Measurements from ENCODE around the gene CNGA3.
"Not testable (repeated sequence)": the region's sequence is repeated elsewhere in the genome, so short reads cannot be mapped to it uniquely, and the experiment has no call there.

CNGA3 gene

DNA sequence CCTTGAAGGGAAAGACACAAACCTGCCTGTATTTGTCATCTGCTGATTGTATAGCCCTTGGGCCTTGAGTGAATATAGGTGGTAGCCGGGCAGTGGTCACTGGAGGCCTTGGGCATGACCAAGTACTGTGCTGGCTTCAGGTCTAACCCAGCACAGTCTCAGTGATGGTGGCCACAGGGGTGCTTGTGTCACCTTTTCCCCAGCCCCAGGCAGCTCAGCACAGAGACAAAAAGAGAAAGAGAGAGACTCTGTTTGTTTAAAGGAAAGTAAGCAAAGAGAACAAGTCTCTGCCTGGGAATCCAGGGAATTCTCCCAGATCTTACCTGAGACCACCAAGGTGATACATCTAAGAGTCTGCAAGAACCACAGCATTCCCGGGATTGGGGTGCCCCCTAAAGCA is 59.0 kb downstream of the CNGA3 start:
- DNase-seq = no peak

DNA sequence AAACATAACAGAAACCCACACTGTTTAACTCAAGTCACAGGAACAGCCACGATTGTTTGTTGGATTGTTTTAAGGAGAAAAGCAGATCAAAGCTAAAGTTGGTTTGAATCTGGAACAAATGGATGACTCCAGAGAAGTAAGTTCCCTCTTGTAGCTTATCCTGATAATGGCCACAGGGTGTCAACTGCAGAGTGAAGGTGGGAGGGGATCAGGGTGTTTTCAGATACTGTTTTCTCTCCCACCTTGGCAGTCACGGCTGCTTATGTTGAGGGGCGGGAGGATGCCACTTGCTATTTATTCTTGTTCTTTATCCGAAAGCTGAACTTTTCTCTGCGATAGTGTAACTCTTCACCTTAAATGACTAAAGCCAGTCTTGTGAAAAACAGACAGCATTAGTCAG is 61.9 kb downstream of the CNGA3 start:
- DNase-seq = no peak

DNA sequence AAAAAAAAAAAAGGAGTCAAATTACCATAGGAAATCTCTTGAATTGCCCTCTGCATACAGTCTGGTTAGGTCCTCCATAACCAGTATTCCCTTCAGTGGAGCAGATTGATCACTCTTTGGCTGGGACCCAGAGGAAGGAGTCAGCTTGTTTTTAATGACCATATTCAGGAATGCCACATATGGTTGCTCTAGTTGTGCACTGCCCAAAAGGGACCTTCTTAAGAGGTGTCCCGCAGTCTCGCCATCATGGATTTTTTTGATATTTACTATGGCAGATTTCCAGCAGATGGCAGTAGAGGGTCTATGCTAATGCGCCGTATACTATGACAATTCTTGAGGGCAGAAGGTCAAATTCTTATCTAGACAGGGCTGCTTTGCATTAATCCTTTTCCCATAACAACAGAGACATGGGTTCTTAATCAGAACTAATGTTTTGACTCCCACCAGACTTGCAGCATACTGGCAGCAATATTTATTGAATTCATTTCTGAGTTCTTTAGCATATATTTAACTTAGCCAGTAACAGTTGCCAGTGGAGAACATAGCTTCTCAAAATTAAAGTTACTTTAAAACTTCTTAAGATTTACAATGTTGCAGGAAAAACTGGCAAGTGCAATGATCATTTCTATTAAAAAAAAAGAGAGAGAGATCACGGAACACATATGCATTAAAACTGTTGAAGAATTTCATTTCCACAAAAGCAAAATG is 66.6 kb downstream of the CNGA3 start:
- peak; percentile 41 to 54 for DNase-seq

DNA sequence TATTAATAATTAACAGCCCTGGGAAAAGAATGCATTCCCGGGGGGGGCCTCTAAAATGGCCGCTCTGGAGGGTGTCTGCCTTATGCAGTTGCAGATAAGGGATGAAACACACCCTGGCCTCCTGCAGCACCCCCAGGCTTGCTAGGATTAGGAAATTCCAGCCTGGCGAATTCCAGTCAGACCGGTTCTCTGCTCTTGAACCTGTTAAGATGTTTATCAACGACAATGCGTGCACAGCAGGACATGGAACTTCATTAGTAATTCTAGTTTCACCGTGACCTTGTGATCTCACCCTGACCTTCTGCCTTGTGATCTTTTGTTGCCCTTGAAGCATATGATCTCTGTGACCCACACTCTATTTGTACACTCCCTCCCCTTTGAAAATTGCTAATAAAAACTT is 68.0 kb downstream of the CNGA3 start:
- DNase-seq = not testable (repeated sequence)

DNA sequence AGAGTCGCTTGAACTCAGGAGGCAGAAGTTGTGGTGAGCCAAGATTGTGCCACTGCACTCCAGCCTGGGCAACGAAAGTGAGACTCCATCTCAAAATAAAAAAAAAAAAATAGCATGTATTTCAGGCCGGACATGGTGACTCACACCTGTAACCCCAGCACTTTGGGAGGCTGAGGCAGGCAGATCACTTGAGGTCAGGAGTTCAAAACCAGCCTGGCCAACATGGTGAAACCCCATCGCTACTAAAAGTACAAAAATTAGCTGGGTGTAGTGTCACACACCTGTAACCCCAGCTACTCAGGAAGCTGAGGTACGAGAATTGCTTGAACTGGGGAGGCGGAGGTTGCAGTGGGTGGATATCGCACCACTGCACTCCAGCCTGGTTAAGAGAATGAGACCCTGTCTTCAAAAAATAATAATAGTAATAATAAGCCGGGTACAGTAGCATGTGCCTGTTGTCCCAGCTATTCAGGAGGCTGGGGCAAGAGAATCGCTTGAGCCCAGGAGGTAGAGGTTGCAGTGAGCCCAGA is 69.5 kb downstream of the CNGA3 start:
- DNase-seq = not testable (repeated sequence)

DNA sequence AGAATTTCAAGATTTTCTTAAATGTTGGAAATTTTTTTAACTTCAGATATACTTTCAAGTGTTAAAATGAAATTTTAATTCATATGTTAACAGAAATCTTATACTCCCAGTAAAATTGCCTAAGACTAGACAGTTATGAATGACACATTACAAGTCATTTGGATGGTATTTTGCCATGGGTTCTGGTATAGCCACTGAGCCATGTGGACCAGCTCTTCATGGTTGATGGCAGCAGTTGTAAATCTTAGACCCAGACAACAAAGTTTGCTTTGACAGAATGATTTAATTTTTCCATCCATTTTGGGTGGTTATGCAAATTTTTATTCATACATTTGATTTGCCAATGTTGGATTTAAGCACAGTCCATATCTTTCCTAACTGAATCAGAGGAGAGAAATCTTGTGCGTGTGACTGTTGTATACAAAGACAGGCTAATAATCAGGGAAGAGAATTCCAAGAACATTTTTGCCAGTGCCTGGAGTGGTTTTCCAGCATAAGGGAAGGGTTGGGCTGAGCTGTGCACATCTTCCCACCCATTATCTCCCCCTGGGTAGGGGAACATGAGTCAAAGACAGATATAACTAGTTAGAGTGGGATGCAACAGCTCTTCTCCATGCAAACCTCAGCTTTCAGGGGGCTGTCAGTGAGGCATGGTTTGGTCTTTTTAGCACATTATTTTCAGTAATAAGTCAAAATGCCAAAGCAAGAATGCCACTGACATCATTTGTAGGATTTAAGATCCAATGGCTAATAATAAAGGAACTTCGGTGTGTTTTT is 70.3 kb downstream of the CNGA3 start:
- no peak for DNase-seq

DNA sequence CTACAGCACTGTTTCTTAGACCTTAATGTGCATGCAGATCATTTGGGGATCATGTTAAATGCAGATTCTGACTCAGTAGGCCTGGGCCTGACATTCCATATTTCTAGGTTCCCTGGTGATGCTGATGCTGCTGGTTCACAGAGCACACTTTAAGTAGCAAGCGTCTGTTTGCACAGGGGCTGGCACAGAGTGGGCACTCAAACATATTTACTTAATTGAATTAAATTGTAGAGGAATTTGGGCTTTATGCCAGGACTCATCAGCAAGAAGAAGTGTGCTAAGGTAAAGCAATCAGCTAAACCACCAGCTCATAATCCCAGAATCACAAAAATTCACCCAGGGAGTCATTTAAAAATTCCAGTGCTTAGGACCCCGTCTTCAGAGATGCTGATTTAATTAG is 73.3 kb downstream of the CNGA3 start:
- DNase-seq = no peak

DNA sequence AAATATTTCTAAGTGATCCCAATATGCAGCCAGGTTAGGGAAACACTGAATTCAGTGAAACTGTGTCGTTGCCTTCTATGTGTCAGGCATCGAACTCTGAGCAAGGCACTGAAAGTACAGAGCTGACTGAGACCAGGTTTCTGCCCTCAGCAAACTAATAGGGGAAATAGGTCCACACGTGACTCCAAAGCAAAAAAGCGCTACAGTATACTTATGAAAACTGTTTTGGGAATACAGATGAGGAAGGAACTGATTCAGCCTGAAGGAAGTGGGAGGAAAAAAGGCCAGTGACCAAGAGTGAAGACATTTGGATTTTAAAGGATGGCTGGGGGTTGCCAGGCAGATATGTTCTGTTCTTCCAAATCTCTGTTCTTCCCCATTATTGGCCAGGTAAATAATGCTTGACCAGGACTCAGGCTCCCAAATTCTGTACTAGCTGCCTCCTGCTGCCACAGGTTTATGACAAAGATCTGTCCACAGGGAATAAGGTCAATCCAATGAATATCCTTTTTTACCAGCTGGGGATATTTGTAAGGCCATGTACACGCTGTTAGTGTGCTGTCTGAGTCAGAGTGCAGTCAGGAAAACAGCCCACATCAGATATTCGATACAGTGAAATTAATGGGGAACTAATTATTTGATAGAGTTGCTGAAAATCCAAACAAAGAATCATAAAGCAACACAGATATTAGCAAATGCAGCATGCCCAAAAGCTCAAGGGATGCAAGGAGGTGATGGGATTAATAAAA is 73.9 kb downstream of the CNGA3 start:
- no peak for DNase-seq

DNA sequence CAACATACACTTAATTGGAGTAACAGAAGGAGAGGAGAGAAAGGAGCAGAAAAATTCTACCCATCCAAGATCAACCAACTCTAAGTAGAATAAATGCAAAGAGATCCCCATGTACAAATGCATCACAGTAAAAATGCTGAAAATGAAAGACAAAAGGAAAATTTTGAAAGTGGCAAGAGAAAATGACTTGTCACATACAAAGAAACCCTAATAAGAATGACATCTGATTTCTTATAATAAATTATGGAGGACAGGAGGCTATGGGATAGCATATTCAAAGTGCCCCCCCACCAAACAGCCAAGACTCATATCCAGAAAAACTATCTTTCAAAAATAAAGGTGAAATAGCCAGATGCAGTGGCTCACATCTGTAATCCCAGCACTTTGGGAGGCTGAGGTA is 76.2 kb downstream of the CNGA3 start:
- no peak for DNase-seq

DNA sequence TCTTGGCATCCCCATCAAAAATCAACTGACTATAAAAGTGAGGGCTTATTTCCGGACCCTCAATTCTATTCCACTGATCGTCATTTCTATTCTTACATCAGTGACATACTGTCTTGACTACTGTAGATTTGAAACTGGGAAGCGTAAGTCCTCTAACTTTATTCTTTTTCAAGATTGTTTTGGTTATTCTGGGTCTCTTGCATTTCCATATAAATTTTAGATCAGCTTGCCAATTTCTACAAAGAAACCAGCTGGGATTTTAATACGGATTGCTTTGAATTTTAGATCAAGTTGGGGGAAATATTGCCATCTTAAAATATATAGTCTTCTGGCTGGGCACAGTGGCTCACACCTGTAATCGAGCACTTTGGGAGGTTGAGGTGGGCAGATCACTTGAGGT is 80.5 kb downstream of the CNGA3 start:
- no peak for DNase-seq

DNA sequence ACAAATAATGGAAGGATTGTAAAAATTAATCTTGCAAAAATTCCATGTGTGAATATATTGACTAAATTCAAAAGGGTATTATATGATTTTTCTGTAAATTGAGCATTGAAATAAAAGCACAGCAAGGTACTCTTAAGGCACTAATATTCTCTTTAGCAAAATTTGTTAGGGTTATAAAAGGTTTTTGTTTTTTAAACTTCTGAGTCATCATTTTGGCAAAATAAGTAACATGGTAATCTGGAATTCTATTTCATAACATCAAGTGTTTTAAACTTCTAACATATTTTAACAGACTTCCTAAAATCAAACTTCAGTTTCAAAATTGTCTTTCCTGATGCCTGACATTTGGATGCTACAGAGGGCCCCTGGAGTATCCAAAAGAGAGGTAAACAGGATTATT is 85.9 kb downstream of the CNGA3 start:
- no peak for DNase-seq

DNA sequence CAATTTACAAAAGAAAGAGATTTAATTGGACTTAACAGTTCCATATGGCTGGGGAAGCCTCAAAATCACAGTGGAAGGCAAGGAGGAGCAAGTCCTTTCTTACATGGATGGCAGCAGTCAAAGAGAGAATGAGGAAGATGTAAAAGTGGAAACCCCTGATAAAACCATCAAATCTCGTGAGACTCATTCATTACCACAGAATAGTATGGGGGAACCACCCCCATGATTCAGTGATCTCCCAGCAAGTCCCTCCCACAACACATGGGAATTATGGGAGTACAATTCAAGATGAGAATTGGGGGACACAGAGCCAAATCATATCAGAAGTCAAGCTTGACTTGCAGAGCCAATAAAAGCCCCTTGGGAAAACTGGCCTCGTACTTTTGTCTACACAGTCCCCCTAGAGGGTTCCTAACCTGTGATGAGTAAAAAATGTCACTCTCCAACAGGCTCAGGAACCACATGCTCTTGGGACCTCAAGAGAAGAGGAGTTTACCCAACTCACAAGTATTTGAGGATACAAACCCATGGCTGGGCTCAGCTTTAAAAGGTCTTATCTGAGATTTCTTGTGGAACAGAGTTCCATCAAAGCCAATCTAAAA is 87.2 kb downstream of the CNGA3 start:
- no peak for DNase-seq

DNA sequence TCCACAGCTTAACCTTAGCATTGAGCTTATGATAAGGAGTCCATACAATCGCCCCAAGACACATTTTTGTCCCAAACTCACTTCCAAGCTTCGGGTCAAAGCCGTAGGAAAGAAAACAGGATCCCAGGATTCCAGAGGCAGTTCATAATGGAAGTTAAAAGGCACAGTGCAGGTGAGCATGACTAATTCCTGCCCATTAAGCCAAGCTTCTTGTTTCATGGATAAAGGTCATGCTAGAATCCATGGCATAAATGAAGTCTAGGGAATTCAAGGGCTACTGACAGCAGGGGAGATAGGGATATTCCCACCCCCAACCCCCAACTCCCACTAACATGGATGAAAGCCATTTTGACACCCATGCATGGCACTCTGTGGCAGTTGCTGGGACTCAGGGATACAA is 88.2 kb downstream of the CNGA3 start:
- no peak for DNase-seq

DNA sequence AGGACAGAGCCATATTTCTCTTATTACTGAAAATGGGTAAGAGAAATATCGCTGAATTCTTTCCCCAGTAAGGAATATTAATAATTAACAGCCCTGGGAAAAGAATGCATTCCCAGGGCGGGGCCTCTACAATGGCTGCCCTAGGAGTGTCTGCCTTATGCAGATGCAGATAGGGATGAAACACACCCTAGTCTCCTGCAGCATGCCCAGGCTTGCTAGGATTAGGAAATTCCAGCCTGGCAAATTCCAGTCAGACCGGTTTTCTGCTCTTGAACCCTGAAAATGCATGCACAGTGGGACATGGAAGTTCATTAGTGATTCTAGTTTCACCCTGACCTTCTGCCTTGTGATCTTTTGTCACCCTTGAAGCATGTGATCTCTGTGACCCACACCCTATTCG is 89.4 kb downstream of the CNGA3 start:
- DNase-seq = not testable (repeated sequence)

DNA sequence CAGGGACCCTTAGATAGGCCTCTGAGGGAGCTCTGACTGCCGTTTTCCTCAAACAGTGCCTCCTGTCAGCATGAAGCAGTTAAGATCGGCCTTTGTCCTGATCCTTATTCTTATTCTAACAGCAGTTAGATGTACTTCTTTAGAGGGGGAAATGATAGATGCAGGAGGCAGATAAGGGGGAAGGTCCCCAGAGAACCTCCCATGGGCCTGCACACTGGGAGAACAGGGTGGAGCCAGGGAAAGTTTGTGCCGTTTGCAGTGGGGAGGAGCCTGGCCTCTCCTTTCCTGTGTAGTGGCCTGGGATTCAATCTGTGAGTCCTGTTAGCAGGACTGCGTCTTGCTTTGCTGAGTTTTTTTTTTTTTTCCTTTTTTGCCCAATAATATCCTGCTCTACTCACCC is 90.5 kb downstream of the CNGA3 start:
- DNase-seq = no peak

DNA sequence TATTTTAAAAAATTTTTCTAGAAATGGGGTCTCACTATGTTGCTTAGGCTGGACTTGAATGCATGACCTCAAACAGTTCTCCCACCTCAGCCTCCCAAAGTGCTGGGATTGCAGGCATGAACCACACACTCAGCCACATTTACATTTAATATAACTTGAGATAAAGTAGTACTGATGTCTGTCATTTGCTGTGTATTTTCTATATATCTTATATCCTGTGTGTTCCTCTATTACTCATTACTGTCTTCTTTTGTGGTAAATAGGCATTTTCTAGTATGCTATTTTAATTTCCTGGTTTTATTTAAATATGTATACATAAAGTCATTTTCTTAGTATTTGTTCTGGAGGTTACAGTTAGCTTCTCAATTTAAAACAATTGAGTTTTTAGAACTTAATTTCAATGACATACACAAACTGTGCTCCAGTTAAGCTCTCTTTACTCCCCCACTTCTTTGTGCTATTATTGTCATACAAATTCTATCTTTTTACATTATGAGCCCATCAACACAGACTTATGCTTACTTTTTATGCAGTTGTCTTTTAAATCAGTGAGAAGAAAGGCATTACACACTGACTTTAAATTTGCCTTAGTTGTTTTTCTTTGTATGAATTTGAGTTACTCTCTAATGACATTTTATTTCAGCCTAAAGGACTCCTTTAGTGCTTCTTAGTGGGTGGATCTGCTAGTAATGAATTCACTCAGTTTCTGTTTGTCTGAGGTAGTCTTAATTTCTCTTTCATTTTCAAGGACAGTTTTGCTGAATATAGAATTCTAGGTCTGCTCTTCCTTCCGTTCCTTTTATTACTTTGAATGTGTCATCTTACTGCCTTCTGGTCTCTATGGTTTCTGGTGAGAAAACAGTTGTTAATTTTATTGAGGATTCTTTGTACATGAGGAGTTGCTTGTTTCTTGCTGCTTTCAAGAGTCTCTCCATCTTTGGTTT is 92.2 kb downstream of the CNGA3 start:
- no peak for DNase-seq

DNA sequence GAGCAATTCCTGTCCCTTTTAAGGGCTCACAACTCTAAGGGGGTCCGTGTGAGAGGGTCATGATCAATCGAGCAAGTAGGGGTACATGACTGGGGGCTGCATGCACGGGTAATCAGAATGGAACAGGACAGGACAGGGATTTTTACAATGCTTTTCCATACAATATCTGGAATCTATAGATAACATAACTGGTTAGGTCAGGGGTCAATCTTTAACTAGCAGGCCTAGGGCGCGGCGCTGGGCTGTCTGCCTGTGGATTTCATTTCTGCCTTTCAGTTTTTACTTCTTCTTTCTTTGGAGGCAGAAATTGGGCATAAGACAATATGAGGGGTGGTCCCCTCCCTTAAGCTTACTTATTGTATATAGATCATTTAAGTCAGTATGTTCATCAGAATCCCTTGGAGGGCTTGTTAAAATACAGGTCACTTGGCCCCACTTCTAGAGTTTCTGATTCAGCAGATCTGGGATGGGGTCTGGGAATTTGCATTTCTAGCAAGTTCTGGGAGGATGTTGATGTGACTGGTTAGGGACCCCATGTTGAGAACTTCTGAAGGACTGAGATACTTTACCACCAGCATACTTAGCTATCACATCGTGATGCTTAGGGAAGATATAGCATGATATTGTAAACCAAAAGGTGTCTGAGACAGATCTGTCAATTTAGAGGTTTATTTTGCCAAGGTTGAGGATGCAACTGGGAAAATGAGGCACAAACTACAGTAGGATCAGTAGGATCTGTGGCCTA is 95.6 kb downstream of the CNGA3 start:
- DNase-seq = no peak

DNA sequence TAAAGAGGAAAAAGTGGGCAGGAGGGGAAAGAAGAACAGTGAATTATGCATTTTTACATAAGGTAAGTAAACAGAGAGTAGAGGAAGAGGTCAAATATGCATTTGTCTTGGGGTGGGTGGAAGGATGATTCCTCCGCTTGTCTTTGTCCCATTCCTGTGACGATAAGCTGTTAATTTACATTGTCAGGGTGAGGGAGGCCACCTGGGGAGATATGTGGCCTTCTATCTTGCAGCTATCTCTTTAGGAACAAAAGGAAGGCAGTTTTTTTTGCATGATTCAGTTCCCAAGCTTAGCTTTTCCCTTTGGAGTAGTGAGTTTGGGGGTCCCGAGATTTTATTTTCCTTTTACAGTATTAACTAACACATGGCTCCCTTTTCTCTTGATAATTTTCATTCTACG is 96.2 kb downstream of the CNGA3 start:
- no peak for DNase-seq

DNA sequence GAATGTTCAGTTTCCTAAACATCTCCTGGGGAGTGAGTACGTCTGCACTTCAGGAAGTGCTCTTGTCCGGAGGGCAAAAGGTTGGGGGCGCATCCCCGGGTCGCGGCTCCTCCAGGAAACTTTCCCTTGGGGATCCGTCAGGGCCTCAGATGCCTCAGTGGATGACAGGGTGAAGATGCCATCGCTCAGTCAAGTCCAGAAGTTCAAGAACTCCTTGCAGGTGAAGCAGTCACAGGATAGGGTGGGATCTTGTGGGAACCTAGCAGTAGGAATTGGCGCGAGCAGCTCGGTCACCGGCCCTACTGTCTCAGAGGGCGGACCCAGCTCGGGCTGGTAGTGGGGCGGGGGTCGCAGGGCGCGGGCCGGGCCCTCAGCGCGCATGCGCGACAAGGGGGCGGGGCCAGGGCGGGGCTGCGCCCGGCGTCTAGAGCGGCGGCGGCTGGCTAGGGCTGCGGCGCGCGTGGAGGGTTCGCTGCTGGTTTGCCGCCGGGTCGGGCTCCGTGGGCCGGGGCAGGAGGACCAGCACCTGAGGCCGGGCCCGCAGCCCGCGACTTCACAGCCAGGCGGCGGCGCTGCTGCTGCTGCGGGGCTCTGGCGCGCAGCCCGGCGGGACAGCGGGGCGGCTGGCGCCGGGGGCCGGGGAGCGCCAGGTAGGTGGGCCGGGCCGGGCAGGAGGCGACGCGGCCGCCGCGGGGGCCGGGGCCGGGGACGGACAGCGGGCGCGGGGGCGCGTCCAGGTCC is 98.3 kb downstream of the CNGA3 start, which contains the start of gene INPP4A:
TSS of gene INPP4A (plus strand) at position 423 of the 741 bp plus-strand sequence. CDS start 75,191 bp downstream, outside the sequence.
- peak; percentile 61 to 71 for DNase-seq

DNA sequence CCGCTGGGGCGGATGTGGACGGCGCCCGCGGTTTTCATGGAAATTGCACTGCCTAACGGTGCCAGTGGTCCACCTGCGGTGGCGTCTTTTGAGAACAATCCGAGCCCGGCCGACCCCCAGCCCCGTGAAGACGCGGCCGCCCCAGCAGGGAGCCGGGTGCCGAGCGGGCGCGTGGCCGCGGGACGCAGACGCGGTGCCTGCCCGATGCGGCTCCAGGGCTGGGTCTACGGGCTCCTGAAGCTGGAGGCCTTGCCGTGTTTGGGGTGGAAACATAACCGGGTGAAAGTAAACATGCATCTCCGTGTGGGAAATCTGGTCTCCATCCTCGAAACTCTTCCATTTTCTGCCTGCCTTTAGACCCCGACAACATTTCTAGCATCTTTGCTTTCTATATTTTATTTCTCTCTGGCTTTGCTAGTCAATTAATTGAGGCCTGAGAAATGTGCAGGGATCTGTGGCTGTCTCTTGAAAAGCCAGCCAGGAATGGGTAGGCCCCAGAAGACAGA is 99.0 kb downstream of the CNGA3 start:
- peak in 1 of 2 experiments; percentile 35 for DNase-seq
